IMR-90 (cell line): ENCODE results near the gene AATF. TPM values are rescaled to one million over a fixed set of nuclear protein-coding genes. Genes with fewer than 3 reads are reported as not detected.

Experiments
- ATAC-seq: fragments of 200-7000 bp; cut with Tn5 transposase; 2 replicates; pipeline ENCODE4 v1.9.1; 2020; ENCODE audit warnings: low read depth, mild to moderate bottlenecking, moderate library complexity
- BruUV-seq: library from RNA; stranded (reverse); fragments of 400-500 nt; replicated peaks from 2 replicates; lab custom pipeline; 2021; lab: Mats Ljungman, UMichigan
- CTCF ChIA-PET: fragments of 300-600 bp; formaldehyde crosslinking; extraction: SDS; loops from one replicate; lab custom pipeline; 2021; ENCODE audit warnings: antibody characterized with exemption; lab: Yijun Ruan, JAX
- POLR2A ChIA-PET: fragments of 300-600 bp; sonication (Branson Sonifier 250); formaldehyde crosslinking; loops from one replicate; lab custom pipeline; 2022; ENCODE audit warnings: antibody characterized with exemption; ENCODE audit not compliant: unreplicated experiment; lab: Charles Lee
- DNase-seq: peaks from one replicate; pipeline ENCODE4 v3.0.0; 2013
- H2AFZ ChIP-seq: replicated peaks from 2 replicates; pipeline ENCODE3; 2013; ENCODE audit warnings: low read length, mild to moderate bottlenecking; ENCODE audit not compliant: poor library complexity
- H2AK5ac ChIP-seq: 2 replicates; pipeline ENCODE4 v1.6.1; 2013; ENCODE audit warnings: low read depth, low read length, inconsistent platforms
- H2AK9ac ChIP-seq: replicated peaks from 2 replicates; pipeline ENCODE3; 2013; ENCODE audit warnings: mild to moderate bottlenecking, low read depth, low read length, moderate library complexity; ENCODE audit not compliant: poor library complexity
- H2BK120ac ChIP-seq: 2 replicates; pipeline ENCODE4 v1.6.1; 2013; ENCODE audit warnings: low read depth, low read length, inconsistent platforms
- H2BK15ac ChIP-seq: 3 replicates; pipeline ENCODE4 v1.6.1; 2013; ENCODE audit warnings: low read depth, low read length, inconsistent platforms
- H2BK20ac ChIP-seq: 2 replicates; pipeline ENCODE4 v1.6.1; 2013; ENCODE audit warnings: low read depth, mild to moderate bottlenecking, inconsistent platforms, low read length, moderate library complexity
- H2BK5ac ChIP-seq: 2 replicates; pipeline ENCODE4 v1.6.1; 2013; ENCODE audit warnings: mild to moderate bottlenecking, low read depth, low read length, inconsistent platforms; ENCODE audit not compliant: poor library complexity, severe bottlenecking
- H3K14ac ChIP-seq: replicated peaks from 2 replicates; pipeline ENCODE4 v1.6.1; 2013; ENCODE audit warnings: low read depth, low read length, inconsistent platforms
- H3K18ac ChIP-seq: 2 replicates; pipeline ENCODE4 v1.6.1; 2013; ENCODE audit warnings: low read depth, low read length, control low read depth
- H3K23ac ChIP-seq: 2 replicates; pipeline ENCODE4 v1.6.1; 2013; ENCODE audit warnings: low read depth, low read length, inconsistent platforms
- H3K27ac ChIP-seq: 2 replicates; pipeline ENCODE4 v1.5.1; 2013; ENCODE audit warnings: mild to moderate bottlenecking, control low read depth, low read length; ENCODE audit not compliant: insufficient read depth
- H3K27me3 ChIP-seq: 2 replicates; pipeline ENCODE4 v1.6.1; 2013; ENCODE audit warnings: low read length; ENCODE audit not compliant: control insufficient read depth, insufficient read depth
- H3K36me3 ChIP-seq: 2 replicates; pipeline ENCODE4 v1.6.1; 2013; ENCODE audit warnings: low read length, mixed read lengths; ENCODE audit not compliant: control insufficient read depth, insufficient read depth
- H3K4ac ChIP-seq: 2 replicates; pipeline ENCODE4 v1.6.1; 2013; ENCODE audit warnings: low read depth, low read length, inconsistent platforms
- H3K4me1 ChIP-seq: 2 replicates; pipeline ENCODE4 v1.6.1; 2013; ENCODE audit warnings: low read length, mixed read lengths; ENCODE audit not compliant: control insufficient read depth, insufficient read depth
- H3K4me2 ChIP-seq: 2 replicates; pipeline ENCODE4 v1.6.1; 2013; ENCODE audit warnings: low read depth, mild to moderate bottlenecking, control low read depth, low read length, moderate library complexity
- H3K4me3 ChIP-seq: 2 replicates; pipeline ENCODE4 v1.5.1; 2013; ENCODE audit warnings: low read depth, mild to moderate bottlenecking, control low read depth, low read length, moderate library complexity; ENCODE audit not compliant: insufficient read depth
- H3K56ac ChIP-seq: 2 replicates; pipeline ENCODE4 v1.6.1; 2013; ENCODE audit warnings: low read length, inconsistent platforms; ENCODE audit not compliant: insufficient read depth; ENCODE audit errors: extremely low read depth
- H3K79me1 ChIP-seq, 2 experiments: 2 replicates each; pipeline ENCODE4 v1.6.1; 2013; ENCODE audit warnings: low read length in 2 of 2, inconsistent platforms in 1 of 2, low read depth in 1 of 2
- H3K9ac ChIP-seq: 2 replicates; pipeline ENCODE4 v1.6.1; 2013; ENCODE audit warnings: low read depth, low read length, control low read depth
- H3K9me1 ChIP-seq: 2 replicates; pipeline ENCODE4 v1.6.1; 2013; ENCODE audit warnings: low read length, inconsistent platforms; ENCODE audit not compliant: insufficient read depth
- H3K9me3 ChIP-seq: 2 replicates; pipeline ENCODE4 v1.6.1; 2013; ENCODE audit warnings: low read length; ENCODE audit not compliant: control insufficient read depth, insufficient read depth
- H4K20me1 ChIP-seq: 2 replicates; pipeline ENCODE4 v1.6.1; 2013; ENCODE audit warnings: low read length, inconsistent platforms; ENCODE audit not compliant: insufficient read depth
- H4K5ac ChIP-seq: 2 replicates; pipeline ENCODE4 v1.6.1; 2013; ENCODE audit warnings: mild to moderate bottlenecking, low read depth, low read length, control low read depth
- H4K8ac ChIP-seq, 2 experiments: 2 replicates each; pipeline ENCODE4 v1.6.1; 2013; ENCODE audit warnings: low read depth in 2 of 2, low read length in 2 of 2, control low read depth in 1 of 2, inconsistent platforms in 1 of 2
- H4K91ac ChIP-seq: 2 replicates; pipeline ENCODE4 v1.6.1; 2013; ENCODE audit warnings: low read depth, low read length, inconsistent platforms; ENCODE audit not compliant: insufficient read depth
- CTCF ChIP-seq: conservative IDR thresholded peaks from 2 replicates; pipeline ENCODE4 v1.5.1; 2012; ENCODE audit warnings: mild to moderate bottlenecking, low read depth, low read length, improper control_type of control experiment
- FOS ChIP-seq: fragments of 150-350 bp; IDR thresholded peaks from 2 replicates; pipeline ENCODE4 v1.6.1; 2016; ENCODE audit warnings: low read depth, low read length
- MAFK ChIP-seq: IDR thresholded peaks from 2 replicates; pipeline ENCODE4 v1.6.1; 2012; ENCODE audit warnings: low read depth, low read length, improper control_type of control experiment
- POLR2A ChIP-seq: IDR thresholded peaks from 2 replicates; pipeline ENCODE4 v1.6.1; 2012; ENCODE audit warnings: mild to moderate bottlenecking, low read depth, low read length
- WGBS, 2 experiments: methylation state at CpG; one replicate each; pipeline versions ENCODE4 v1.1.5 to v1.1.7; 2013; ENCODE audit warnings: missing lambda C conversion rate in 2 of 2; ENCODE audit not compliant: insufficient read length in 1 of 2; ENCODE audit errors: extremely low coverage in 2 of 2; 5-methylcytosine and 5-hydroxymethylcytosine counted together
- dilution Hi-C: fragments of 300-500 bp; cut with HindIII; formaldehyde crosslinking; loops from one replicate; pipeline ENCODE4 v1.14.3; 2018; ENCODE audit warnings: low sequenced_read_pairs; ENCODE audit not compliant: unreplicated experiment
- in situ Hi-C: fragments of 300-500 bp; cut with MboI; formaldehyde crosslinking; loops from 3 replicates; pipeline ENCODE4 v1.14.3; 2019; ENCODE audit warnings: low sequenced_read_pairs, inconsistent platforms, mixed read lengths
- intact Hi-C: fragments of 100-400 bp; cut with micrococcal nuclease; formaldehyde crosslinking; loops from 2 replicates; pipeline ENCODE4 v1.10.0; 2022
- polyA plus RNA-seq, 3 experiments: library from polyadenylated mRNA; depleted of rRNA; stranded (reverse); fragments of >200 nt; gene quantifications; 2 replicates each; pipeline ENCODE4 v1.2.3, GENCODE V29; 2012; ENCODE audit warnings: low replicate concordance in 1 of 3
- total RNA-seq: library from RNA; depleted of rRNA; stranded (reverse); fragments of >200 nt; gene quantifications from 2 replicates; pipeline ENCODE4 v1.2.3, GENCODE V29; 2012

AATF gene
- total and polyA plus RNA-seq, 2 of the 4 experiments (the other 2 are of a cell fraction), result 21.0 to 34.8 TPM

DNA sequence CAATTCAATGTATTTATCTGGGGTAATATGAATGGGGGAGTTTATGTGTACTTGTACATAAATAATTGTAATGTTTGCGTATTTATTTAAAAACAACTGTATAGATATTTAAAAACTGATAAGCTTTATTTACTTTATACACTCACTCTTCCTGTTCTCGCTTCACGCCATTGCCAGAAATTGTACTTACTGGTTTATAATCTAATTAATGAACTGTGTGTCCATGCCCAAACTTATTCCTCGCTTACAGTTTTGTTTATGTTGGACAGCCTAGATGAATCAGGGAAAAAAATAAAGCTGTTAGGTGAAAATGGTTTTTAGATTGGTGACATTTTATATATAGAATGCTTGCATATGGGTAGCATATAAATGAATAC lies 30.8 kb downstream of the AATF start:
- H3K79me1 ChIP-seq, result peaks cover 12 to 24% of the 10 kb centered on the region in 2 experiments
- H3K9me1 ChIP-seq, result no peaks in the 10 kb centered on the region
- H3K4me2 ChIP-seq, result no peak overlapping the region
- H2AFZ ChIP-seq, result no peak overlapping the region
- H3K4me3 ChIP-seq, result no peak overlapping the region
- no TSS peak for BruUV-seq
- H2BK120ac ChIP-seq, result no peak overlapping the region
- 0 out of 2 replicates have a peak, but pooled peaks cover 1% of the 10 kb centered on the region for H3K36me3 ChIP-seq
- ChIA-PET CTCF (interaction anchor here (0.8 to 1.1 kb wide), 2 partner anchors 14 to 31 kb away, joined by 3 read pairs; partner anchors contain the start of gene AATF), POLR2A (no interaction called here)
- H4K5ac ChIP-seq, result no peak overlapping the region
- H3K4me1 ChIP-seq, result peaks cover 1% of the 10 kb centered on the region; the same call in 1 of the 2 replicates
- no peak overlapping the region for H3K4ac ChIP-seq
- H3K18ac ChIP-seq, result no peak overlapping the region
- H4K20me1 ChIP-seq, result no peaks in the 10 kb centered on the region; the same call in 1 of the 2 replicates
- H2AK9ac ChIP-seq, result no peak overlapping the region
- intact Hi-C loops, result no loop called here
- in situ Hi-C loops, result no loop called here
- no peak overlapping the region for H2AK5ac ChIP-seq
- H2BK5ac ChIP-seq, result no peak overlapping the region
- H2BK20ac ChIP-seq, result no peak overlapping the region
- H3K9ac ChIP-seq, result no peak overlapping the region
- DNase-seq (no peak), ATAC-seq (no peak)
- H2BK15ac ChIP-seq, result no peak overlapping the region
- no peaks in the 10 kb centered on the region for H3K9me3 ChIP-seq
- H4K8ac ChIP-seq, result no peak overlapping the region
- dilution Hi-C loops, result no loop called here
- H3K27me3 ChIP-seq, result no peaks in the 10 kb centered on the region
- H3K27ac ChIP-seq, result no peak overlapping the region
- H3K23ac ChIP-seq, result no peak overlapping the region
- H3K14ac ChIP-seq, result no peak overlapping the region
- WGBS, 2 experiments, result no CpG with 5 or more reads among the region's 4 CpGs
- H4K91ac ChIP-seq, result no peak overlapping the region
- TF ChIP-seq MAFK, result no peak
- no peak for TF ChIP-seq POLR2A
- no peak for TF ChIP-seq FOS
- TF ChIP-seq CTCF, result no peak
- no peak overlapping the region for H3K56ac ChIP-seq
